ENCODE results near the gene PSMB9. TPM values are rescaled to one million over a fixed set of nuclear protein-coding genes. Genes with fewer than 3 reads are reported as not detected.
A peak's percentile ranks its signal among the peaks of the same experiment; 100 is the strongest.

PSMB9 gene
- total RNA-seq, 4 donors from 2014 or later = 18.4 to 34.3 (median 20.0) TPM

- H3K36me3 ChIP-seq = no peaks in the 10 kb centered on the region
- peak in 1 of 2 donors; percentile 25 for DNase-seq (ENCODE audit: low spot score in 2 of 2)
- H3K27me3 ChIP-seq = no peaks in the 10 kb centered on the region
- TF ChIP-seq POLR2A (IDR thresholded peaks at IDR 0.05) (no peak), EP300 (IDR thresholded peaks at IDR 0.05) (no peak)
- TF ChIP-seq, protein P1, sequence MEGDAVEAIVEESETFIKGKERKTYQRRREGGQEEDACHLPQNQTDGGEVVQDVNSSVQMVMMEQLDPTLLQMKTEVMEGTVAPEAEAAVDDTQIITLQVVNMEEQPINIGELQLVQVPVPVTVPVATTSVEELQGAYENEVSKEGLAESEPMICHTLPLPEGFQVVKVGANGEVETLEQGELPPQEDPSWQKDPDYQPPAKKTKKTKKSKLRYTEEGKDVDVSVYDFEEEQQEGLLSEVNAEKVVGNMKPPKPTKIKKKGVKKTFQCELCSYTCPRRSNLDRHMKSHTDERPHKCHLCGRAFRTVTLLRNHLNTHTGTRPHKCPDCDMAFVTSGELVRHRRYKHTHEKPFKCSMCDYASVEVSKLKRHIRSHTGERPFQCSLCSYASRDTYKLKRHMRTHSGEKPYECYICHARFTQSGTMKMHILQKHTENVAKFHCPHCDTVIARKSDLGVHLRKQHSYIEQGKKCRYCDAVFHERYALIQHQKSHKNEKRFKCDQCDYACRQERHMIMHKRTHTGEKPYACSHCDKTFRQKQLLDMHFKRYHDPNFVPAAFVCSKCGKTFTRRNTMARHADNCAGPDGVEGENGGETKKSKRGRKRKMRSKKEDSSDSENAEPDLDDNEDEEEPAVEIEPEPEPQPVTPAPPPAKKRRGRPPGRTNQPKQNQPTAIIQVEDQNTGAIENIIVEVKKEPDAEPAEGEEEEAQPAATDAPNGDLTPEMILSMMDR (IDR thresholded peaks at IDR 0.05) = no peak
- WGBS, 2 donors = 55 to 71% methylated on average over 5 of the region's 5 CpGs
- no peak overlapping the region for H3K27ac ChIP-seq
- H3K4me1 ChIP-seq = peaks cover 0 to 12% (median 0%) of the 10 kb centered on the region in 4 donors
- H3K9me3 ChIP-seq = no peaks in the 10 kb centered on the region
- peak overlapping the region in 1 of 4 donors; percentile 33 for H3K4me3 ChIP-seq
Observed at GRCh38 chr6:32815115-32815514, 38.9 kb upstream of the PSMB9 start.

- WGBS, 2 donors = 87 to 89% methylated on average over 2 of the region's 2 CpGs
- H3K9me3 ChIP-seq = no peaks in the 10 kb centered on the region
- peak overlapping the region in 1 of 4 donors; percentile 33 for H3K4me3 ChIP-seq
- peaks cover 0 to 12% (median 0%) of the 10 kb centered on the region in 4 donors for H3K4me1 ChIP-seq
- peak overlapping the region in 1 of 4 donors; percentile 69 for H3K27ac ChIP-seq
- no peaks in the 10 kb centered on the region for H3K36me3 ChIP-seq
- H3K27me3 ChIP-seq = no peaks in the 10 kb centered on the region
- TF ChIP-seq POLR2A (IDR thresholded peaks at IDR 0.05) (no peak), EP300 (IDR thresholded peaks at IDR 0.05) (no peak)
- TF ChIP-seq, protein P1 (IDR thresholded peaks at IDR 0.05) = no peak
- DNase-seq (ENCODE audit: low spot score in 2 of 2) = no peak
Observed at GRCh38 chr6:32815996-32816395, 38.0 kb upstream of the PSMB9 start.

GRCh38 chr6:32816746-32817204 lies 37.2 kb upstream of the PSMB9 start, which contains the start of gene HLA-DOB:
TSS of gene HLA-DOB (minus strand) at chr6:32817002. CDS start at chr6:32816951, 51 bp downstream.
- H3K27me3 ChIP-seq = no peaks in the 10 kb centered on the region
- peak within 1 kb of the TSS in 1 of 4 donors; percentile 69 for H3K27ac ChIP-seq
- TF ChIP-seq, protein P1 (IDR thresholded peaks at IDR 0.05) = no peak
- no peak for TF ChIP-seq EP300 (IDR thresholded peaks at IDR 0.05)
- H3K4me1 ChIP-seq = peaks cover 0 to 12% (median 0%) of the 10 kb centered on the region in 4 donors
- H3K4me3 ChIP-seq = peak within 1 kb of the TSS in 2 of 4 donors; percentile 10 to 33
- 41 to 50% methylated on average over 3 of the region's 3 CpGs for WGBS, 2 donors
- H3K9me3 ChIP-seq = no peaks in the 10 kb centered on the region
- DNase-seq (ENCODE audit: low spot score in 2 of 2) = peak in 1 of 2 donors; percentile 16
- H3K36me3 ChIP-seq = no peaks in the 10 kb centered on the region

DNA sequence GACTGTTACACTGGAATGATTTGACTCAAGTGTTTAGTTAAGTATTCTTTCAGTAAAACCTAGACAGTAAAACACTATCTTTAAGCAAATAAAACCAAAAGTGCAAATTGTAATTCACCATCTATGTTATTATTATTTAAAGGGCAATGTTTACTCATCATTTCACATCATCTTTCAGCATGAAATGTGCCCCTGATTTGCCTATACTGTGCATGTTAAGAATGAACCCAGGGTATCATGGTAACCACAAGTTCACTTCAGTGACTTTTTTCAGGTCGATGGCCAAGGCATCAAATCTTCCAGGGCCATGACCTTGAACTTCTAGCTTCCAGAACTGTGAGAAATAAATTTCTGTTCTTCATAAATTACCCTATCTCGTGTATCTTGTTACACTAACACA lies 35.1 kb upstream of the PSMB9 start:
- H3K9me3 ChIP-seq = no peaks in the 10 kb centered on the region
- no peaks in the 10 kb centered on the region for H3K36me3 ChIP-seq
- no peak for DNase-seq (ENCODE audit: low spot score in 2 of 2)
- WGBS, 2 donors = 57 to 65% methylated on average over 2 of the region's 2 CpGs
- no peaks in the 10 kb centered on the region for H3K27me3 ChIP-seq
- peaks cover 0 to 12% (median 0%) of the 10 kb centered on the region in 4 donors for H3K4me1 ChIP-seq
- no peak overlapping the region for H3K27ac ChIP-seq
- H3K4me3 ChIP-seq = no peak overlapping the region
- TF ChIP-seq EP300 (IDR thresholded peaks at IDR 0.05) = no peak
- no peak for TF ChIP-seq POLR2A (IDR thresholded peaks at IDR 0.05)
- TF ChIP-seq, protein P1 (IDR thresholded peaks at IDR 0.05) = no peak

- no peak overlapping the region for H3K4me3 ChIP-seq
- 62 to 67% methylated on average over 3 of the region's 3 CpGs for WGBS, 2 donors
Observed at GRCh38 chr6:32819729-32820128, 34.3 kb upstream of the PSMB9 start.

More at GRCh38 chr6:32819729-32820128, 34.3 kb upstream of the PSMB9 start:
- Histone ChIP-seq H3K27me3 (no peaks in the 10 kb centered on the region), H3K27ac (no peak overlapping the region), H3K36me3 (no peaks in the 10 kb centered on the region), H3K4me1 (peaks cover 0 to 12% (median 0%) of the 10 kb centered on the region in 4 donors), H3K9me3 (no peaks in the 10 kb centered on the region)
- TF ChIP-seq POLR2A (IDR thresholded peaks at IDR 0.05) (no peak), EP300 (IDR thresholded peaks at IDR 0.05) (no peak)
- TF ChIP-seq, protein P1 (IDR thresholded peaks at IDR 0.05) = no peak
- DNase-seq (ENCODE audit: low spot score in 2 of 2) = no peak
